22Rv1 (cell line): Measurements from ENCODE around the gene PTBP2.

ENCODE experiments used
- H3K27ac ChIP-seq: fragments of 450-650 bp; 2 replicates; pipeline ENCODE4 v1.5.1; 2017
- ZFX ChIP-seq: fragments of 450-650 bp; IDR thresholded peaks from 2 replicates; pipeline ENCODE4 v1.6.1; 2017; ENCODE audit warnings: antibody characterized with exemption, borderline replicate concordance
- TF ChIP-seq, protein P1 (sequence below): fragments of 450-650 bp; IDR thresholded peaks from 2 replicates; pipeline ENCODE4 v1.5.1; 2017; ENCODE audit warnings: mild to moderate bottlenecking

The PTBP2 gene

DNA sequence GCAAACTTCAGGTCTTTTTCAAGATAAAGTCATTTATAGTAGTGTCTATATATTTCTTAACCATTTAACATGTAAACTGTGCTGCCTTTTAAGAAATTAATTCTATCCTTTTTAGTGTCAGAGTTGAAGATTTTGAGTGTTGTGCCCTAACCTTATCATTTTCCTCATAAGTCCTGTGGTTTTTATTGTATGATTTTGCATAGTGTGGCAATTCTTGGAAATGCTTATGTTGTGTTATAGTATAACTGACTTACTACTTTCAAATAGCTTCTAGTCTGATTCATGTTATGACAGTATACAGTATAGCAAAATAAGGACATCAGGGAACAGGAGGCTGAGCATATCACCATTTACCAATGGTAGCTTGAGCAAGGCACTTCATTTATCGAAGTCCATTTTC, 99.1 kb downstream of the PTBP2 start:
- no peak for TF ChIP-seq ZFX
- TF ChIP-seq, protein P1, sequence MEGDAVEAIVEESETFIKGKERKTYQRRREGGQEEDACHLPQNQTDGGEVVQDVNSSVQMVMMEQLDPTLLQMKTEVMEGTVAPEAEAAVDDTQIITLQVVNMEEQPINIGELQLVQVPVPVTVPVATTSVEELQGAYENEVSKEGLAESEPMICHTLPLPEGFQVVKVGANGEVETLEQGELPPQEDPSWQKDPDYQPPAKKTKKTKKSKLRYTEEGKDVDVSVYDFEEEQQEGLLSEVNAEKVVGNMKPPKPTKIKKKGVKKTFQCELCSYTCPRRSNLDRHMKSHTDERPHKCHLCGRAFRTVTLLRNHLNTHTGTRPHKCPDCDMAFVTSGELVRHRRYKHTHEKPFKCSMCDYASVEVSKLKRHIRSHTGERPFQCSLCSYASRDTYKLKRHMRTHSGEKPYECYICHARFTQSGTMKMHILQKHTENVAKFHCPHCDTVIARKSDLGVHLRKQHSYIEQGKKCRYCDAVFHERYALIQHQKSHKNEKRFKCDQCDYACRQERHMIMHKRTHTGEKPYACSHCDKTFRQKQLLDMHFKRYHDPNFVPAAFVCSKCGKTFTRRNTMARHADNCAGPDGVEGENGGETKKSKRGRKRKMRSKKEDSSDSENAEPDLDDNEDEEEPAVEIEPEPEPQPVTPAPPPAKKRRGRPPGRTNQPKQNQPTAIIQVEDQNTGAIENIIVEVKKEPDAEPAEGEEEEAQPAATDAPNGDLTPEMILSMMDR, result no peak

DNA sequence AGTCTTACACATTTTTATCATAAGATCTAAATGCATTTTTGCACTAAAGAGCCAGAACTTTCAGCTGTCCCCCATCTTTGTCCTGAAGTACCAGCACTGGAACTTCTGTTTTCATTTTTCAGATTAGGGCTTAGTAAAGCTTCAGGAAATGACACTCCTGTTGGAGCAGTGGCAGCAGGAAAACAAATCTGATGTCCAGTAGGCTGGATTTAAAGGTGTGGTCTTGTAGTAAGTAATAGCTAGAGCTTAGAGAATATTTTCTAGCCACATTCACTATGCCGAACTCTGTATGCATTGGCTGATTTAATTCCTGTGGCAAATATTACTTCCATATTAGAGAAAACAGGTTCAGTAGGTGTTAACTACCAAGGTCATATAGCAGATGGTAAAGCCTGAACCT, 103.6 kb downstream of the PTBP2 start:
- no peak for TF ChIP-seq ZFX
- TF ChIP-seq, protein P1, result no peak
- H3K27ac ChIP-seq, result no peak overlapping the region

More for the DNA sequence above, 99.1 kb downstream of the PTBP2 start:
- no peak overlapping the region for H3K27ac ChIP-seq

DNA sequence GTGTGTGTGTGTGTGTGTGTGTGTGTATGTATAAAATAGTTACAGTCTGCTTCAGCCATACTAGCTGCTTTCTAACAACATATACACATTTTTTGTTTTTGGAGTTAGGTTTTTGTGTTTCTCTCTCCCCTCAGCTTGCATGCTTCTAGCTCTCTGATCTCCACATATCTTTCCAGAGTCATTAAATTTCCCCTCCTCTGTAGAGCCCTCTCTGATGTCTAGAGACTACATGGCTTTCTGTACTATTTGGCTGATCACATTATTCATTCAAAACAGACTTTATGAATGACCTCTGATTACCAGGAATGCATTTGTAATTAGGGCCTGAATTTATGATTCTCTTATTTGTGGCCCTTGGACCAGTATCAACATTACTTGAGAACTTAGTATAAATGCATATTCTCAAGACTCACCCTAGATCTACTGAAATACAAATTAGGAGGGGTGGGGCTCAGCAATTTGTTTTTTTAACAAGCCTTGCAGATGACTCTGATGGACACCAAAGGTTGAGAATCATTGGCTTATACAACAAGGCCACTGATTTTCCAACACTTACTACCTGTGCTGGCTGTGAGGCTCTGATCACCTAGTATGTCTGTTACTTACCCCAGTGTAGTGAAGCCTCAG, 104.5 kb downstream of the PTBP2 start:
- H3K27ac ChIP-seq, result no peak overlapping the region
- no peak for TF ChIP-seq ZFX
- TF ChIP-seq, protein P1, result no peak

DNA sequence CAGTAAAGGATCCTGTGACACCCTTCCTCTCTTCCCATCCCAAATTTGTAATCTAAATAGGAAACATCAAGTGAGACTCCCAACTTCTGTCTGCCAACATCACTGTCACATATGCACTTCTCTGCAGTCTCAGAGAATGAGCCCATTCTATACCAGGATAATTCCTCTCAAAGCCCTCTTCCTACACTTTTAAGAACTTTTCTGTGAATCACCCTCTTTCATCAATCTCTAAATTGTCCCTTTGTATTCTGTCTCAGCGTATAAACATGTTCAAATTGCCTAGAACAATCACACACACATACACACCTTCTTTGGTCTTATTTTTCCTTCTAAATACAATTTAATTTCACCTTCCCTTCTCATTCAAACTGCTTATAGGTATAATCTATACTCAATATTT, 111.8 kb downstream of the PTBP2 start:
- no peak overlapping the region for H3K27ac ChIP-seq
- no peak for TF ChIP-seq ZFX
- TF ChIP-seq, protein P1, result no peak

DNA sequence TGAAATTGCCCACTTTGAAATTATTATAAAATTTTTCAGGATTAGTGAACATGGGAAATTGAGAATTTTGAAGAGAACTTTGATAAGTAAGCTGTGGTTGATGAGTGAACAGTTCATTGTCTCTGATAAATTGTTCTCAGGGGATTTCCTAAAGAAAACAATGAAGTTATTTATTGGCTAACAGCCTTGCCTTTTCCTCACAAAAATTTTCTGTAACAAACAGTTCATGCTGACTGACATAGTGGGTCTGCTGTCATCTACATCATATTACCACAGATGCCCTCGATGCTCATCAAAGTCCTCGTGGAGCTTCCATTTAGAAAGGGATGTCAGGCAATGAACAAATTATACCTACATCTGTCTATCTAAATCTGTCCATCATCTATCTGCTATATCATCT, 113.4 kb downstream of the PTBP2 start:
- no peak overlapping the region for H3K27ac ChIP-seq
- no peak for TF ChIP-seq ZFX
- TF ChIP-seq, protein P1, result no peak

DNA sequence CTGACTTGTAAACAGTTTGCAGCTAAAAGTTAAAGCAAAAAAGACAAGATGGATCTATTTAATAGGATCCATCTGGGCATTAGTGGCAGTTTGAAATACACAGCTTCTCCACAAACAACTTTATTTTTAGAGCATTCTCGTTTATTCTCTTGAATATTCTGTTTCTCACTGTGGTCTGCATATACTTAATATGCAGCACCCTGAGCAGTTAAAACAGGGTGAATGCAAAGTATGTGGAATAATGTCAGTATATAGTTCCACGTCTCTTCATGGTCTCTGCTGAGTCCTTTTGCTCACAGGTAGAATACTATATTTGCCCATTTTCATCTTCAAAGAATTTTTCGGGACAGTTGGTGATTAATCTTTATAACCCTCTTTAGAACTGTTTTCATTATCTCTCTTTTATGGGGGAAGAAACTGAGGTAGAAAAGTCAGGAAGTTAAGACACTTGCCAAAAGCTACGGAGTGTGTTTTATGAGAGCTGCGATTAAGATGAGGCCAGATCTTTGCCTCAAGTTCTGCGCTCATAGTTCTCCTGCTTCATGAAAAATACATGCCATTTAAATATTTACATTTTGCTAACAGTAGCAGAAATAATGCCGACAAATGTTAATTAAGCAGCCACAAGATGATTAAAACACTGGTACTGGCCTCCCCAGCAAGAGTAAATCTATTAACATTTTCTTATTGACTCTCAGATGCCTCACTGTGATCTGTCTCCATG, 115.6 kb downstream of the PTBP2 start:
- TF ChIP-seq, protein P1, result no peak
- no peak for TF ChIP-seq ZFX
- H3K27ac ChIP-seq, result no peak overlapping the region

DNA sequence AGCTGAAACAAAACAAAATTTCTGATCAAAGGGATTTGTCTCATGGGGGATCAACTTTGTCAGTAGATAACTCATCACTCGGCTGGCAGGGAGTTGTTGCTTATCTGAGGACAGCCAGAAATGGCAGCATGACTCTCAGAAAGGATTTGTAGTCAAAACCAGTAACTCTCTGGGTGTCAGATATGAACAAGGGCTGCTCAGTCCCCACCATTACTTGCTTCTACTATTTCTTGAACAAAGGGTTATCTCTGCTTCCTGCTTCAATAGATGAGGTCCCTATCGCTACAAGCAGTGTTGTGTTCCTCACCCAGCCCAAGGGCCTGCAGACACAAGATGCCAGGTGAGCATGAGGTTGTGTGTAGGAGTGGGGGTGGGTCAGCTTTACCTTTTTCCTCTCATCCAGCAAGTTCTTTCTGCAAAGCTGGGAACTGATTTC, 116.2 kb downstream of the PTBP2 start:
- no peak overlapping the region for H3K27ac ChIP-seq
- TF ChIP-seq, protein P1, result no peak
- TF ChIP-seq ZFX, result no peak
